ENCODE results near the gene KLK10. TPM values are rescaled to one million over a fixed set of nuclear protein-coding genes. Genes with fewer than 3 reads are reported as not detected.

KLK10 gene
- total RNA-seq, 4 donors from 2014 or later = 1.0 TPM; not detected in 3

DNA sequence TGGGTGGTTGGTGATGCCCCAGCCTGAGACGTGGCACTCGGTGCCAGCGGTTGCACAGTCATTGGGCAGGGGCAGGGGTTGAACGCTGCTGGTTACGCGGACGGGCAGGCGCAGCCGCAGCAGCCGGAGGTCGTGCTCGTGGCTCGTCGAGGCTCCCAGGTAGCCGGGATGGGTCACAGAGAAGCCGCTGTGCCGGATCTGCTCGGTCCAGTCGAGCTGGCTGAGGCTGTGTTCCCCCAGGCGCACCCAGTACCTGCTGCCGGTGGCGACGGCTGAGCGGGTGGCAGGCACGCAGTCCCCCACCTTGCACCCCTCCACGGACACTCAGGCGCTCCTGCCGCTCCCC, 12.3 kb upstream of the KLK10 start:
- TF ChIP-seq, protein P1, sequence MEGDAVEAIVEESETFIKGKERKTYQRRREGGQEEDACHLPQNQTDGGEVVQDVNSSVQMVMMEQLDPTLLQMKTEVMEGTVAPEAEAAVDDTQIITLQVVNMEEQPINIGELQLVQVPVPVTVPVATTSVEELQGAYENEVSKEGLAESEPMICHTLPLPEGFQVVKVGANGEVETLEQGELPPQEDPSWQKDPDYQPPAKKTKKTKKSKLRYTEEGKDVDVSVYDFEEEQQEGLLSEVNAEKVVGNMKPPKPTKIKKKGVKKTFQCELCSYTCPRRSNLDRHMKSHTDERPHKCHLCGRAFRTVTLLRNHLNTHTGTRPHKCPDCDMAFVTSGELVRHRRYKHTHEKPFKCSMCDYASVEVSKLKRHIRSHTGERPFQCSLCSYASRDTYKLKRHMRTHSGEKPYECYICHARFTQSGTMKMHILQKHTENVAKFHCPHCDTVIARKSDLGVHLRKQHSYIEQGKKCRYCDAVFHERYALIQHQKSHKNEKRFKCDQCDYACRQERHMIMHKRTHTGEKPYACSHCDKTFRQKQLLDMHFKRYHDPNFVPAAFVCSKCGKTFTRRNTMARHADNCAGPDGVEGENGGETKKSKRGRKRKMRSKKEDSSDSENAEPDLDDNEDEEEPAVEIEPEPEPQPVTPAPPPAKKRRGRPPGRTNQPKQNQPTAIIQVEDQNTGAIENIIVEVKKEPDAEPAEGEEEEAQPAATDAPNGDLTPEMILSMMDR (IDR thresholded peaks at IDR 0.05; ENCODE audit: low read depth) = no peak

DNA sequence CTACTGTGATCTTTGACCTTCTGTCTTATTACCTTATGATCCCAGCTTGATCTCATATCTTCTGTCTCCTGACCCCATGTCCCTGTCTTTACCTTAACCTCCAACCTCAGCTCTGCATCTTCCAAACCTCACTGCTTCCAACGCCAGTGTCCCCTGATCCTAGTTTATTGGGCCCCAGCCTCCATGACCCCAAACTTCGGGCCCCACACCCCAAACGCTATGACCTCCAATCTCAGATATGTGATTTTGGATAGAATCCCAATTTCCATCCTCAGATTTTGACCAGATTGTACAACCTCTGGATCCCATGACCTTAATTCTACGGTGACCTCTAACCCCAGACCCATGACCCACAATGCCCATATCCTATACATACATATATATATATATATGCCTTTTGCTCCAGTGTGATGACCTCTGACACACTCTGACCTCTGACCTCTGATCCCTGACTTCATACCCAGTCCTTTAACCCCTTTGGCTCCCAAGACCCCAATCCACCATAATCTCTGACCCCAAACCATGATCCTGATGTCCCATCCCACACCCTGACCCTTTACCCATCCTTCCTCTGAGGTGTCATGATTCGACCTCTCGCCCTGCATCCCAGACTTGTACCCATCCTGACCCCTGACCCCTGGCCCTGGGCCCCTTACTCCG, 11.8 kb upstream of the KLK10 start:
- TF ChIP-seq, protein P1 (IDR thresholded peaks at IDR 0.05; ENCODE audit: low read depth) = no peak

DNA sequence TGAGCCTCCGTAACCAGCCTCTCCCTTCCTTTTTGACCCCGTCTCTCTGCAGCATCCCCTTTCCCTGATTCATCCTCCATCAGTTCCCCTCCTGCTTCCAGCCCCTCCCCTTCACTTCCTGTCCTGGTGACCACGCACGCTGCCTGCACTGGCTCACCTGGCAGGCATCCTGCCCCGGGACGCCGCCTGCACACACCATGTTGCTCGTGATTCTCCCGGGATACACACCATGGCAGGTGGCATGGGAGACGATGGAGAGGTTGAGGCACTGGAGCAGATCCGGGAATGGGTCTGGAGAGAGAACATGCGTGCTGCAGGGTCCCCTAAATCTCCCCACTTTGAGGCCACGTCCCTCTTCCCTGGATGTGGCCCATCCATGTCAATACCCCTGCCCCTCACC, 11.1 kb upstream of the KLK10 start:
- TF ChIP-seq, protein P1 (IDR thresholded peaks at IDR 0.05; ENCODE audit: low read depth) = no peak

DNA sequence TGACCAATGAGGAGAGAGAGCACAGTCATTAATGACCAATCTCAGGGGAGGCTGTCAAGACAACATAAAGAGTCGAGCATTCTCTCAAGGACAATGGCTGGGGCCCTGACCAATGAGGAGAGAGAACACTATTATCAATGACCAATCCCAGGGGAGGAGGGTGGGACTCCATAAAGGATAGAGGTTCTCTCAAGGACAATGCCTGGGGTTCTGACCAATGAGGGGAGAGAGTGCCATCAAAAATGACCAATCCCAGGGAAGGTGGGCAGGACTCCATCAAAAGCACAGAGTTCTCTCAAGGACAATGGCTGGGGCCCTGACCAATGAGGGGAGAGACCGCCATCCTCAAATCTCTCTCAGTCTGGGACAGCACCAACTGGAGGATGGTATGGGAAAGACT, 10.2 kb upstream of the KLK10 start:
- TF ChIP-seq, protein P1 (IDR thresholded peaks at IDR 0.05; ENCODE audit: low read depth) = no peak

DNA sequence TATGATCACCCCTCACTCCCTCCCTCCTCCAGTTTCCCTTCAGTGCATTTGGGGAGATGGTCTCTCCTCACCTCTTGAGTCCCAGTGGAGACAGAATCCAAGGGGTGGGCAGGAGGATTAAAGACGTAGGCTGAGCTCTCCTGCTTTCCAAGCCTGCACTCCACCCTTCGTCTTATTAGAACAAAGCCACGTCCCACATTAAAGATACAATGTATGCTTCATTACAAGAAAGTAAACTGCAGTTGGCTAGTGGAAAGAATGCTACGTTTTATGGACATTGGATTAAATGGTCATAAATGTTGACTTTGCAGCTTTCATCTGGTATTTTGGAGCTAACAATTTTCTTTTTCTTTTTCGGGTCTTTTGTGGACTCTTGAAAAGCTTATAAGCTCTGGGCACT, 8.4 kb upstream of the KLK10 start:
- TF ChIP-seq, protein P1 (IDR thresholded peaks at IDR 0.05; ENCODE audit: low read depth) = no peak

DNA sequence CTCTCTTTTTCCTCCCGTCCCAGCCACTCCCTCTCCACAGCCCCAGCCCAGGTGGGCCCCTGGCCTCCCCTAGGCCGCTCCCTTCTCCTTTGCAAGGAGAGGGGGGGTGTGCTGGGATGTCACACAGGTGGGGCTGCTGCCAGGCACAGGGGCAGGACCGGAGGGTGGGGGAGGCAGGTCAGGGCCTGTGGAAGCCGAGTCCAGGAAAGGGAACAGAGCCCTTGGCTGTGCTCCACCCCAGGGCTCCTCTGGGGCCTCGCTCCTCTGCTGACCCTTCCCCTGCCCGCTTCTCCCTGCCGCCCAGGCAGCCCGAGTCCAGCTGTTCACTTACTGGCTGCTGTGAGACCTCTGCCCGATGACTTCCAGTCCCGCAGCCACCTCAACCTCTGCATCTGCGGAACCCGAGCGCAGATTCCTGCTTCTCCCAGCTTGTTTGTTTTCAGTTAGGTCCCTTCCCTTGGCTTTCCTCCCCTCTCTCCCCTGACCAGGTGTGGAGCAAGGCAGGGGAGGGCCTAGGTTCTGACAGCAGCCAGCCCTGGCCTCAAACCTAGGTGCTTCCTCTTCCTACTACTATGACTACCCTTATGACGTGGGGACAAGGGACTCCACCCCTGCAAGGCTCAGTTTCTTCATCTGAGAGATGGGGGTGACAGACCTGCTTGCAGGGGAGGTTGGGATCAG, 7.8 kb upstream of the KLK10 start:
- TF ChIP-seq, protein P1 (IDR thresholded peaks at IDR 0.05; ENCODE audit: low read depth) = no peak

DNA sequence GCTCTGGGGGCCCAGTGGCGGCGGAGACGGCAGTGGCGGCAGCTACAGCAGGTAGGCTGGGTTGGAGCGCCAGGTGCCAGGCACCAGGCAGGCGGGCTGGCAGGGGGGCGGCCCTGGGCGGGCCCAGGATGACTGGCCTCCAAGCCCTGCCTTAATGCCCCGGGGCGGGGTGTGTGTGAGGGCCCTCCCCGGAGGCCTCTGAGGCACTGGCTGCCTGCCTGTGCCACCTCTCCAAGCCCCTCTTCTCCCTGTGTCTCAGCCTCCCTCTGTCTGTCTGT, 7.0 kb upstream of the KLK10 start, which contains the start of gene KLK11:
Gene KLK11 (minus strand): TSS at position 63 of the 278 bp plus-strand sequence. CDS start 985 bp downstream, outside the sequence.
- TF ChIP-seq, protein P1 (IDR thresholded peaks at IDR 0.05; ENCODE audit: low read depth) = no peak

All from subcutaneous adipose tissue (tissue), 4 donors.